Neural progenitor cell (in vitro differentiated cells): ENCODE results near the gene AXIN2. TPM values are rescaled to one million over a fixed set of nuclear protein-coding genes. Genes with fewer than 3 reads are reported as not detected.

ENCODE experiments used
- DNase-seq: peaks from one replicate; pipeline ENCODE4 v3.0.0-alpha.2; 2016; ENCODE audit warnings: low spot score
- H2AFZ ChIP-seq: fragments of 200-600 bp; sonication (generic); replicated peaks from 2 replicates; pipeline ENCODE4 v1.6.1; 2016; ENCODE audit warnings: antibody characterized with exemption
- H3F3A ChIP-seq: fragments of 200-600 bp; sonication (generic); 2 replicates; pipeline ENCODE4 v1.6.1; 2016; ENCODE audit warnings: antibody characterized with exemption, low read depth
- H3K27ac ChIP-seq: fragments of 200-600 bp; sonication (generic); 2 replicates; pipeline ENCODE4 v1.5.1; 2016; ENCODE audit warnings: mild to moderate bottlenecking
- H3K27me3 ChIP-seq: fragments of 200-600 bp; sonication (generic); 2 replicates; pipeline ENCODE4 v1.6.1; 2016; ENCODE audit warnings: mild to moderate bottlenecking, moderate library complexity
- H3K36me3 ChIP-seq: fragments of 200-600 bp; sonication (generic); 2 replicates; pipeline ENCODE4 v1.5.1; 2016
- H3K4me1 ChIP-seq: fragments of 200-600 bp; sonication (generic); 2 replicates; pipeline ENCODE4 v1.6.1; 2016; ENCODE audit warnings: mixed run types
- H3K4me2 ChIP-seq: fragments of 200-600 bp; sonication (generic); 2 replicates; pipeline ENCODE4 v1.6.1; 2016
- H3K4me3 ChIP-seq: fragments of 200-600 bp; sonication (generic); 2 replicates; pipeline ENCODE4 v1.5.1; 2016
- H3K79me2 ChIP-seq: fragments of 200-600 bp; sonication (generic); 2 replicates; pipeline ENCODE4 v1.6.1; 2016; ENCODE audit warnings: low read depth
- H3K9ac ChIP-seq: fragments of 200-600 bp; sonication (generic); 2 replicates; pipeline ENCODE4 v1.6.1; 2016
- H3K9me3 ChIP-seq: fragments of 200-600 bp; sonication (generic); 2 replicates; pipeline ENCODE4 v1.5.1; 2016; ENCODE audit warnings: low read depth
- H4K20me1 ChIP-seq: fragments of 200-600 bp; sonication (generic); 2 replicates; pipeline ENCODE4 v1.6.1; 2016; ENCODE audit warnings: low read depth
- H3K27ac Mint-ChIP-seq: 3 replicates; pipeline ENCODE4 v1.8.0; 2021; ENCODE audit warnings: mixed read lengths
- H3K27me3 Mint-ChIP-seq: 2 replicates; pipeline ENCODE4 v1.8.0; 2022; ENCODE audit warnings: low read depth, mild to moderate bottlenecking, inconsistent platforms, moderate library complexity, mixed read lengths; ENCODE audit not compliant: insufficient read depth
- H3K36me3 Mint-ChIP-seq: 3 replicates; pipeline ENCODE4 v1.8.0; 2021; ENCODE audit warnings: mixed read lengths
- H3K4me1 Mint-ChIP-seq: 3 replicates; pipeline ENCODE4 v1.8.0; 2021; ENCODE audit warnings: mixed read lengths
- H3K4me3 Mint-ChIP-seq: 3 replicates; pipeline ENCODE4 v1.8.0; 2021; ENCODE audit warnings: mild to moderate bottlenecking, moderate library complexity, mixed read lengths
- H3K9me3 Mint-ChIP-seq: 3 replicates; pipeline ENCODE4 v1.8.0; 2020; ENCODE audit warnings: mixed read lengths
- CTCF ChIP-seq: fragments of 200-600 bp; sonication (generic); IDR thresholded peaks from 2 replicates; pipeline ENCODE4 v1.5.1; 2017; ENCODE audit warnings: antibody characterized with exemption, mild to moderate bottlenecking
- EZH2 ChIP-seq: fragments of 200-600 bp; sonication (generic); IDR thresholded peaks from 2 replicates; pipeline ENCODE4 v1.6.1; 2017; ENCODE audit warnings: antibody characterized with exemption, mild to moderate bottlenecking, moderate library complexity
- EZH2phosphoT487 ChIP-seq: fragments of 200-600 bp; sonication (generic); IDR thresholded peaks from 2 replicates; pipeline ENCODE4 v1.6.1; 2017; ENCODE audit warnings: antibody characterized with exemption
- total RNA-seq: library from RNA; depleted of rRNA; stranded (reverse); fragments of >200 nt; gene quantifications from 2 replicates; pipeline ENCODE4 v1.2.3, GENCODE V29; 2015; ENCODE audit warnings: low replicate concordance

Gene AXIN2
- total RNA-seq, 1 donor from 2014 or later: 22.0 TPM

GRCh38 chr17:65595071-65595656 lies 33.7 kb upstream of the AXIN2 start:
- peak overlapping the region; percentile 30 for H3K4me3 Mint-ChIP-seq
- Histone ChIP-seq H4K20me1 (no peaks in the 10 kb centered on the region), H3K4me1 (peaks cover 27% of the 10 kb centered on the region), H3K4me3 (no peak overlapping the region), H3K4me2 (no peak overlapping the region), H3K27me3 (peaks cover 10% of the 10 kb centered on the region), H3K27ac (no peak overlapping the region), H3F3A (peaks cover 9% of the 10 kb centered on the region), H3K9ac (no peak overlapping the region), H3K36me3 (no peaks in the 10 kb centered on the region), H2AFZ (no peak overlapping the region), H3K79me2 (no peaks in the 10 kb centered on the region), H3K9me3 (no peaks in the 10 kb centered on the region)
- peak overlapping the region; percentile 98 for H3K27ac Mint-ChIP-seq
- peaks cover 60% of the 10 kb centered on the region for H3K4me1 Mint-ChIP-seq
- peaks cover 8% of the 10 kb centered on the region for H3K36me3 Mint-ChIP-seq
- no peak for TF ChIP-seq EZH2phosphoT487
- no peak for TF ChIP-seq CTCF
- no peak for TF ChIP-seq EZH2
- peaks cover 2% of the 10 kb centered on the region for H3K9me3 Mint-ChIP-seq
- no peaks in the 10 kb centered on the region for H3K27me3 Mint-ChIP-seq
- DNase-seq: no peak

GRCh38 chr17:65593855-65594845 lies 32.7 kb upstream of the AXIN2 start:
- Mint-ChIP-seq H3K9me3 (peaks cover 2% of the 10 kb centered on the region), H3K27ac (peak overlapping the region; percentile 98), H3K4me3 (peak overlapping the region; percentile 73), H3K4me1 (peaks cover 50% of the 10 kb centered on the region), H3K36me3 (peaks cover 3% of the 10 kb centered on the region), H3K27me3 (no peaks in the 10 kb centered on the region)
- Histone ChIP-seq H3K4me3 (peak overlapping the region; percentile 16), H3K4me2 (peak overlapping the region; percentile 58), H3K36me3 (no peaks in the 10 kb centered on the region), H3K27me3 (peaks cover 10% of the 10 kb centered on the region), H3K79me2 (no peaks in the 10 kb centered on the region), H3F3A (peaks cover 9% of the 10 kb centered on the region), H2AFZ (no peak overlapping the region), H3K4me1 (peaks cover 21% of the 10 kb centered on the region), H4K20me1 (no peaks in the 10 kb centered on the region), H3K9me3 (no peaks in the 10 kb centered on the region), H3K9ac (no peak overlapping the region), H3K27ac (no peak overlapping the region)
- TF ChIP-seq CTCF (no peak), EZH2phosphoT487 (no peak)
- peak; percentile 59 for DNase-seq

GRCh38 chr17:65593092-65593854 lies 31.8 kb upstream of the AXIN2 start:
- no peak for DNase-seq
- Histone ChIP-seq H3K36me3 (no peaks in the 10 kb centered on the region), H3K27me3 (peaks cover 10% of the 10 kb centered on the region), H3K4me2 (peak overlapping the region; percentile 58), H3K27ac (no peak overlapping the region), H3F3A (peaks cover 9% of the 10 kb centered on the region), H3K9me3 (no peaks in the 10 kb centered on the region), H2AFZ (no peak overlapping the region), H3K9ac (no peak overlapping the region), H3K4me1 (peaks cover 21% of the 10 kb centered on the region), H4K20me1 (no peaks in the 10 kb centered on the region), H3K4me3 (peak overlapping the region; percentile 16), H3K79me2 (no peaks in the 10 kb centered on the region)
- Mint-ChIP-seq H3K9me3 (peaks cover 2% of the 10 kb centered on the region), H3K4me3 (peak overlapping the region; percentile 73), H3K27ac (peak overlapping the region; percentile 98), H3K27me3 (no peaks in the 10 kb centered on the region), H3K4me1 (peaks cover 49% of the 10 kb centered on the region), H3K36me3 (no peaks in the 10 kb centered on the region)
- TF ChIP-seq EZH2phosphoT487: no peak
- no peak for TF ChIP-seq CTCF
- TF ChIP-seq EZH2: no peak
